GM19099 (cell line): Measurements from ENCODE around the gene COL13A1.

Experiments
- POLR2A ChIP-seq: IDR thresholded peaks from 3 replicates; pipeline ENCODE4 v1.6.1; 2011; ENCODE audit warnings: low read depth; ENCODE audit not compliant: insufficient read length; ENCODE audit errors: extremely low read depth

Gene COL13A1

GRCh38 chr10:69801434-69802315 lies at the start of gene COL13A1:
TSS of gene COL13A1 (plus strand) at chr10:69801906. CDS start at chr10:69802424, 518 bp downstream.
- no peak for TF ChIP-seq POLR2A

GRCh38 chr10:69752479-69752878 lies 49.2 kb upstream of the COL13A1 start:
- TF ChIP-seq POLR2A, result no peak

- TF ChIP-seq POLR2A, result no peak
These were observed 45.4 kb upstream of the COL13A1 start for GRCh38 chr10:69756279-69756678.

- no peak for TF ChIP-seq POLR2A
These were observed 44.5 kb upstream of the COL13A1 start for GRCh38 chr10:69757206-69757552.

GRCh38 chr10:69757553-69758309 lies 44.0 kb upstream of the COL13A1 start:
- no peak for TF ChIP-seq POLR2A

GRCh38 chr10:69758310-69758728 lies 43.4 kb upstream of the COL13A1 start:
- TF ChIP-seq POLR2A, result no peak

- TF ChIP-seq POLR2A, result no peak
These were observed 42.1 kb upstream of the COL13A1 start for GRCh38 chr10:69759641-69760040.

GRCh38 chr10:69760072-69760471 lies 41.6 kb upstream of the COL13A1 start:
- no peak for TF ChIP-seq POLR2A

- no peak for TF ChIP-seq POLR2A
These were observed 40.4 kb upstream of the COL13A1 start for GRCh38 chr10:69761320-69761719.

GRCh38 chr10:69766161-69766910 lies 35.4 kb upstream of the COL13A1 start:
- TF ChIP-seq POLR2A, result no peak

- TF ChIP-seq POLR2A, result no peak
These were observed 33.9 kb upstream of the COL13A1 start for GRCh38 chr10:69767793-69768192.

- TF ChIP-seq POLR2A, result no peak
These were observed 33.3 kb upstream of the COL13A1 start for GRCh38 chr10:69768386-69768785.

- no peak for TF ChIP-seq POLR2A
These were observed 32.2 kb upstream of the COL13A1 start for GRCh38 chr10:69769395-69769992.

GRCh38 chr10:69772933-69773704 lies 28.6 kb upstream of the COL13A1 start:
- TF ChIP-seq POLR2A, result no peak

- no peak for TF ChIP-seq POLR2A
These were observed 27.1 kb upstream of the COL13A1 start for GRCh38 chr10:69774596-69774995.

GRCh38 chr10:69780077-69780476 lies 21.6 kb upstream of the COL13A1 start:
- TF ChIP-seq POLR2A, result no peak
